WERI-Rb-1 (cell line): Measurements from ENCODE around the gene USP24.

Source experiments
- DNase-seq: peaks from one replicate; pipeline ENCODE4 v3.0.0-alpha.2; 2020
- H3K27ac ChIP-seq: fragments of 250-450 bp; sonication (Bioruptor Pico); 2 replicates; pipeline ENCODE4 v1.5.1; 2020; ENCODE audit warnings: mild to moderate bottlenecking, moderate library complexity
- H3K27me3 ChIP-seq: fragments of 250-450 bp; sonication (Bioruptor Pico); 2 replicates; pipeline ENCODE4 v1.5.1; 2021; ENCODE audit warnings: mild to moderate bottlenecking, low read depth, moderate library complexity; ENCODE audit not compliant: insufficient read depth, severe bottlenecking
- H3K36me3 ChIP-seq: fragments of 250-450 bp; sonication (Bioruptor Pico); 2 replicates; pipeline ENCODE4 v1.5.1; 2020; ENCODE audit warnings: mild to moderate bottlenecking, moderate library complexity
- H3K4me3 ChIP-seq: 2 replicates; pipeline ENCODE4 v1.5.1; 2011; ENCODE audit warnings: low read depth, mild to moderate bottlenecking, control low read depth, low read length
- H3K9me3 ChIP-seq: fragments of 250-450 bp; sonication (Bioruptor Pico); 2 replicates; pipeline ENCODE4 v1.5.1; 2021; ENCODE audit warnings: mild to moderate bottlenecking, moderate library complexity; ENCODE audit not compliant: severe bottlenecking
- TF ChIP-seq, protein P1 (sequence below): IDR thresholded peaks from 2 replicates; pipeline ENCODE4 v1.5.1; 2011; ENCODE audit warnings: low read depth, mild to moderate bottlenecking, control low read depth, inconsistent platforms, low read length

Gene USP24, protein sequence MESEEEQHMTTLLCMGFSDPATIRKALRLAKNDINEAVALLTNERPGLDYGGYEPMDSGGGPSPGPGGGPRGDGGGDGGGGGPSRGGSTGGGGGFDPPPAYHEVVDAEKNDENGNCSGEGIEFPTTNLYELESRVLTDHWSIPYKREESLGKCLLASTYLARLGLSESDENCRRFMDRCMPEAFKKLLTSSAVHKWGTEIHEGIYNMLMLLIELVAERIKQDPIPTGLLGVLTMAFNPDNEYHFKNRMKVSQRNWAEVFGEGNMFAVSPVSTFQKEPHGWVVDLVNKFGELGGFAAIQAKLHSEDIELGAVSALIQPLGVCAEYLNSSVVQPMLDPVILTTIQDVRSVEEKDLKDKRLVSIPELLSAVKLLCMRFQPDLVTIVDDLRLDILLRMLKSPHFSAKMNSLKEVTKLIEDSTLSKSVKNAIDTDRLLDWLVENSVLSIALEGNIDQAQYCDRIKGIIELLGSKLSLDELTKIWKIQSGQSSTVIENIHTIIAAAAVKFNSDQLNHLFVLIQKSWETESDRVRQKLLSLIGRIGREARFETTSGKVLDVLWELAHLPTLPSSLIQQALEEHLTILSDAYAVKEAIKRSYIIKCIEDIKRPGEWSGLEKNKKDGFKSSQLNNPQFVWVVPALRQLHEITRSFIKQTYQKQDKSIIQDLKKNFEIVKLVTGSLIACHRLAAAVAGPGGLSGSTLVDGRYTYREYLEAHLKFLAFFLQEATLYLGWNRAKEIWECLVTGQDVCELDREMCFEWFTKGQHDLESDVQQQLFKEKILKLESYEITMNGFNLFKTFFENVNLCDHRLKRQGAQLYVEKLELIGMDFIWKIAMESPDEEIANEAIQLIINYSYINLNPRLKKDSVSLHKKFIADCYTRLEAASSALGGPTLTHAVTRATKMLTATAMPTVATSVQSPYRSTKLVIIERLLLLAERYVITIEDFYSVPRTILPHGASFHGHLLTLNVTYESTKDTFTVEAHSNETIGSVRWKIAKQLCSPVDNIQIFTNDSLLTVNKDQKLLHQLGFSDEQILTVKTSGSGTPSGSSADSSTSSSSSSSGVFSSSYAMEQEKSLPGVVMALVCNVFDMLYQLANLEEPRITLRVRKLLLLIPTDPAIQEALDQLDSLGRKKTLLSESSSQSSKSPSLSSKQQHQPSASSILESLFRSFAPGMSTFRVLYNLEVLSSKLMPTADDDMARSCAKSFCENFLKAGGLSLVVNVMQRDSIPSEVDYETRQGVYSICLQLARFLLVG (N-terminal part only)

GRCh38 chr1:55215194-55216021 is at the start of gene USP24:
USP24 (minus strand) TSS chr1:55215364; CDS start chr1:55215113, 251 bp downstream.
- DNase-seq = peak; percentile 75

DNA sequence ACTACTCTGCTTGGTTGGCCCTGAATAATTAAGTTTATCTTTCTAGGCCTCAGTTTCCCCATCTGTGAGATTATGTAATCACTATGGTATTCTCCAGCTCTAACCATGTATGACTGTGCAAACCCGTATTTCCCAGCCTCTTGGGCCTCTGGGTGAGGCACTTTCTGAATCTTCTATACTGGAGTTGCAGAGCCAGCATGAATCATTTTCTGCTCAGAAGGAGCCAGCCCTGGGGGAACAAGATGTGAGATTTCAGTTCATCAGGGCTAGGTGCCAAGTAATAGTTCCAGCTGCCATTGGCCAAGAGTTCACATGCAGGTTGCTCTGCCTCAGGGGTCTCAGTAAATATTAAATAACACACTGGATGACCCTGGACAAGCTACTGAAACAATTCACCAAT is 47.7 kb upstream of the USP24 start:
- Histone ChIP-seq H3K36me3 (no peaks in the 10 kb centered on the region), H3K27ac (no peak overlapping the region), H3K27me3 (no peaks in the 10 kb centered on the region), H3K9me3 (no peaks in the 10 kb centered on the region), H3K4me3 (no peak overlapping the region)
- DNase-seq = no peak
- TF ChIP-seq, protein P1, sequence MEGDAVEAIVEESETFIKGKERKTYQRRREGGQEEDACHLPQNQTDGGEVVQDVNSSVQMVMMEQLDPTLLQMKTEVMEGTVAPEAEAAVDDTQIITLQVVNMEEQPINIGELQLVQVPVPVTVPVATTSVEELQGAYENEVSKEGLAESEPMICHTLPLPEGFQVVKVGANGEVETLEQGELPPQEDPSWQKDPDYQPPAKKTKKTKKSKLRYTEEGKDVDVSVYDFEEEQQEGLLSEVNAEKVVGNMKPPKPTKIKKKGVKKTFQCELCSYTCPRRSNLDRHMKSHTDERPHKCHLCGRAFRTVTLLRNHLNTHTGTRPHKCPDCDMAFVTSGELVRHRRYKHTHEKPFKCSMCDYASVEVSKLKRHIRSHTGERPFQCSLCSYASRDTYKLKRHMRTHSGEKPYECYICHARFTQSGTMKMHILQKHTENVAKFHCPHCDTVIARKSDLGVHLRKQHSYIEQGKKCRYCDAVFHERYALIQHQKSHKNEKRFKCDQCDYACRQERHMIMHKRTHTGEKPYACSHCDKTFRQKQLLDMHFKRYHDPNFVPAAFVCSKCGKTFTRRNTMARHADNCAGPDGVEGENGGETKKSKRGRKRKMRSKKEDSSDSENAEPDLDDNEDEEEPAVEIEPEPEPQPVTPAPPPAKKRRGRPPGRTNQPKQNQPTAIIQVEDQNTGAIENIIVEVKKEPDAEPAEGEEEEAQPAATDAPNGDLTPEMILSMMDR = no peak

More at GRCh38 chr1:55215194-55216021, at the start of gene USP24:
- TF ChIP-seq, protein P1 = no peak
- H3K27me3 ChIP-seq = no peaks in the 10 kb centered on the region
- H3K9me3 ChIP-seq = no peaks in the 10 kb centered on the region
- peaks cover 8% of the 10 kb centered on the region for H3K36me3 ChIP-seq
- peak within 1 kb of the TSS; percentile 91 for H3K4me3 ChIP-seq
- peak within 1 kb of the TSS; percentile 94 for H3K27ac ChIP-seq

GRCh38 chr1:55259911-55260609 is 44.9 kb upstream of the USP24 start:
- no peak overlapping the region for H3K4me3 ChIP-seq
- no peaks in the 10 kb centered on the region for H3K27me3 ChIP-seq
- no peaks in the 10 kb centered on the region for H3K9me3 ChIP-seq
- TF ChIP-seq, protein P1 = no peak
- H3K36me3 ChIP-seq = no peaks in the 10 kb centered on the region
- H3K27ac ChIP-seq = no peak overlapping the region
- no peak for DNase-seq

DNA sequence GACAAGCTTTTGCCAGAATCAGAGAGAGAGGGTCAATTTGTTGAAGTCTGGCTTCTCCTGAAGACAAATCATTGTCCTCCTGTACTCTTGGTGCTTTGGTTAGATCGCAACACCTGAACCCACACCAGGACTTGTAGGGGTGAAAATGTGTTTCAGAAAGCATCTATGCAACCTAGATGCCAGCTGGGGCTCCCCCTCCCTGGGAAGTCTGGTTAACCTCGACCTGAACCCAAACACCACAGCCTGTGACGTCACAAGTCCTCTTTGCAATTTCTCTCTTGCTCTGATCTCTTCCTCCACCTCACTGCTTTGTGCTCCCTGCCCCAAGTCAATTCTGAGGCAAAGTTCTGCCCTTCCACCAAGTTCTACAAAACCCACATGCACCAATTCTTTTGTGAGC is 42.8 kb upstream of the USP24 start:
- no peaks in the 10 kb centered on the region for H3K36me3 ChIP-seq
- no peaks in the 10 kb centered on the region for H3K27me3 ChIP-seq
- no peaks in the 10 kb centered on the region for H3K9me3 ChIP-seq
- TF ChIP-seq, protein P1 = no peak
- no peak for DNase-seq
- H3K4me3 ChIP-seq = no peak overlapping the region
- no peak overlapping the region for H3K27ac ChIP-seq

DNA sequence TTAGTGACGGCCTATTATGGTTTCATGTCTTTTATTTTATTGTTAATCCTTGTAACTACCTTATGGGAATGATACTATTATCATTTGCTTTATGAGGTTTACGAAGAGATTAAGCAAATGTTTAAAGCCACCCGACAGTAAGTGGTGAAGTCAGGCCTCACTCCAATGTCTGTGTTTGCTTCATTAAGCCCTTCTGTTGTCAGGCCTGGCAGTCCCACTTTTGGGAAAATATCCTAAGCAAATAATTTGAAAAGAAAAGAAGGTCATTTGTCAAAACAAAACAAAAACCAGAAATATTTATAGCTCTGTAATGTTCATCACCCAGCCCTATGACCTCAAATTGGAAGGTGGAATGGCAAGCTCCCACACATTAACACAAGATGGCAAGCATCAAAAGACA is 40.7 kb upstream of the USP24 start:
- TF ChIP-seq, protein P1 = no peak
- Histone ChIP-seq H3K27ac (no peak overlapping the region), H3K36me3 (no peaks in the 10 kb centered on the region), H3K9me3 (no peaks in the 10 kb centered on the region), H3K27me3 (no peaks in the 10 kb centered on the region), H3K4me3 (no peak overlapping the region)
- DNase-seq = no peak
